OCI-LY3 (cell line): ENCODE data around the gene DLX2.

ENCODE experiments used
- CTCF ChIP-seq: fragments of 200-600, 300-600 bp; sonication (generic); IDR thresholded peaks from 2 replicates; pipeline ENCODE4 v1.5.1; 2014; ENCODE audit warnings: antibody characterized with exemption, low read length, low read depth
- EZH2phosphoT487 ChIP-seq: fragments of 200-600 bp; shearing (Covaris generic); IDR thresholded peaks from 2 replicates; pipeline ENCODE4 v1.6.1; 2018; ENCODE audit warnings: antibody characterized with exemption, mixed run types, low read depth

- TF ChIP-seq CTCF (no peak), EZH2phosphoT487 (no peak)
Observed at GRCh38 chr2:172072303-172072702, 30.4 kb downstream of the DLX2 start.
